GM21390 (cell line): ENCODE measurements around the gene RNF166.

ENCODE experiments used
- ATAC-seq: cut with Tn5 transposase; IDR thresholded peaks from one replicate; pipeline ENCODE4 v1.9.1; 2021; ENCODE audit not compliant: unreplicated experiment

RNF166 gene

DNA sequence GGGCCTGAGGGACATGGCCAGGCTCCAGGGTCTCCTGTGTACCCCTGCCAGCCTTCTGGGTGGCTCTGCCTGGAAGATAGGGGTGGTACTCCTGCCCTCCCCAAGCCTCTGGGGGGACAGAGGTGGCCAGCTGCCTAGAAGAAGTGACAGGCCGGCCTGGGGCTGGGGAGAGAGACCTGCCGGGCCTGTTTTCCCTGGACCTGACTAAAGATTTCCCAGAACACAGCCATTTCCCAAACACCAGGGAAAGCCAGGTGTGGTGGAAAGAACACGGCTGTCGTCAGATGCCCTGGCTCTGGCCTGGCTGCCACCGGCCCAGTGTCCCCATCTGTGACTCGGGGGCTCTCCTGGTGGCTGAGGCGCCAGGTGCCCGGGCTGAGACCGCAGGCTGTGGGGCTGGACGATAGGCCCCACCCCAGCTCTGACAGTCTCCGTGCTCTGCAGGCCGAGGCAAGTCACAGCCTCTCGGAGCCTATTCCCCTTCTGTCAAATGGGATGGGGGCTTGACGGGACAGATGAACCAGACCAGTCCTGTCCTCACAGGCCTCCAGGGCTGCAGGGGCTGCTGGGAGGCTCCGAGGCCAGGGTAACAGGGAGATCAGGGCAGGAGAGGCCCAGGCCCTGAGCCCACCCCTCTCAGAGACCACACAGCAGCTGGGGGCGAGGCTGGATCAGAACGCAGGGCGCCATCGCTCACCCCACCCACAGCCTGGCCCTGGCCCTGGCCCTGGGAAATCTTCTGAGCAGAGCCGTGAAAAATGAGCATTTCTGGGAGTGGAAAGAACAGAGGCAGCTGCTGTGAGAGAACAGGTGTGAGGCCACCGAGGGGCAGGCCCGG is 33.1 kb upstream of the RNF166 start:
- no peak for ATAC-seq

GRCh38 chr16:88738151-88739084 is 32.2 kb upstream of the RNF166 start:
- no peak for ATAC-seq

GRCh38 chr16:88737298-88738150 is 31.3 kb upstream of the RNF166 start:
- ATAC-seq = peak; percentile 55

DNA sequence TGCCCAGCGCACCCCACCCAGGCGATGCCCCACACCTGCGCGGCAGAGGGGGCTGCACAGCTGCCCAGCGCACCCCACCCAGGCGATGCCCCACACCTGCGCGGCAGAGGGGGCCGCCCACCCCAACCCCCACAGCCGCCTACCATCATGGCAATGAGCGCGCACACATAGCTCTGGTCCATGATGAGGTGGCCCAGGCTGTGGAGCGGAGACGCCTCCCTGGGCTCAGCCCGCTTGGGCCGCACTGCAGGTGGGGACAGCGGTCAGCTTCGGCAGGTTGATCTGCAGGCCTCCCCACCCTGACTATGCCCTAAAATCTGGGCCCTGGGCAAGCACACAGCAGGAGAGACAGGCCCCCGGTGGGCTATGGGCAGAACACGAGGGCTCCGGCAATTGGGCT is 30.3 kb upstream of the RNF166 start:
- no peak for ATAC-seq

GRCh38 chr16:88736088-88736487 is 29.9 kb upstream of the RNF166 start:
- ATAC-seq = no peak

DNA sequence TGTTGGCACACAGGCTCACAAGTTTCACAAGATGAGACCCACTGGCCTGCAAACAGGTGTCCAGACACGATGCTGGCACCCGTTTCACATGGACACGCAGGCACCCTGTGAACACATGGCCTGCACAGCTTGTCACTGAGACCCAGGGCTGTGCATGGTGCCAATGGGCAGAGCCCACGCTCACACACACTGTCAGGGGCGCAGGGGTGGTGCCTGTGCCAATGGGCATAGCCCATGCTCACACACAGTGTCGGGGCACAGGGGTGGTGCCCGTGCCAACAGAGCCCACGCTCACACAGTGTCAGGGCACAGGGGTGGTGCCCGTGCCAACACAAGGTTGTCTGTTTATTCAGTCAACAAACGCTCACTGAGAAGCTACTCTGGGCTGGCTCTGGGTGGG is 29.4 kb upstream of the RNF166 start:
- no peak for ATAC-seq

- ATAC-seq = no peak
Observed at GRCh38 chr16:88735121-88735520, 28.9 kb upstream of the RNF166 start.

GRCh38 chr16:88734361-88734728 is 28.1 kb upstream of the RNF166 start:
- no peak for ATAC-seq

DNA sequence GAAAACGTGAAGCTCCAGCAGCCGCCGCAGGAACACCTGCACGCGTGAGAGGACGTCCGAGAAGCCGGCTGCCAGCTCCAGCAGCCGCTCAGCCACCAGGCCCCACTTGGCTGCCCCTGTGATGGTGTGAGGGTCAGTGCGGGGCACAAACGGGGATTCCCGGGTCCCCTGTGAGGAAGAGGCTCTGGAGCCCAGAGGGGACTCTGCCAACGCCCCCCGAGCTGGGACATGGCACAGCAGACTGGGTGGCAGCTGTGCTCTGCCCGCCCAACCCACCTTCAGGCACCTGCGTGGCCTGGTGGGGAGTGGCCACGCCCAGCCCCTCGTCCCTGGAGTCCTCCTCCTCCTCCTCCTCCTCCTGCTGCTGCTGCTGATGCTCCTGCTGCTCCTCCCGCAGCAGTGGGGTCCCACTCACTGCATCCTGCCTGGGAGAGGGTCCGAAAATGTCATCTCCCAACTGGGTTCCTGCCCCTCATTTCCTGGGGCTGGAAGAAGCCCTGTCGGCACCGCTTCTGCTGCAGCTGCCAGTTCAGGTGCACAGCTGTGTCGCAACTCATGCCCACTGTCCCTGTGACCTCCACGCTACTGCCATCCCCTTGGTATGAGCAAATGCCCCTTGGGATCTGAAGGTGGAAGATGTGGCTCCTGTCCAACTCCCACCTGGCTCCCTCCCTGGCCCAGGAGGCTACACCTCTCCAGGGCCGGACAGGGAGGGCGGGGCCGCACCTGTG is 27.6 kb upstream of the RNF166 start:
- ATAC-seq = no peak

GRCh38 chr16:88732961-88733294 is 26.7 kb upstream of the RNF166 start:
- ATAC-seq = no peak

DNA sequence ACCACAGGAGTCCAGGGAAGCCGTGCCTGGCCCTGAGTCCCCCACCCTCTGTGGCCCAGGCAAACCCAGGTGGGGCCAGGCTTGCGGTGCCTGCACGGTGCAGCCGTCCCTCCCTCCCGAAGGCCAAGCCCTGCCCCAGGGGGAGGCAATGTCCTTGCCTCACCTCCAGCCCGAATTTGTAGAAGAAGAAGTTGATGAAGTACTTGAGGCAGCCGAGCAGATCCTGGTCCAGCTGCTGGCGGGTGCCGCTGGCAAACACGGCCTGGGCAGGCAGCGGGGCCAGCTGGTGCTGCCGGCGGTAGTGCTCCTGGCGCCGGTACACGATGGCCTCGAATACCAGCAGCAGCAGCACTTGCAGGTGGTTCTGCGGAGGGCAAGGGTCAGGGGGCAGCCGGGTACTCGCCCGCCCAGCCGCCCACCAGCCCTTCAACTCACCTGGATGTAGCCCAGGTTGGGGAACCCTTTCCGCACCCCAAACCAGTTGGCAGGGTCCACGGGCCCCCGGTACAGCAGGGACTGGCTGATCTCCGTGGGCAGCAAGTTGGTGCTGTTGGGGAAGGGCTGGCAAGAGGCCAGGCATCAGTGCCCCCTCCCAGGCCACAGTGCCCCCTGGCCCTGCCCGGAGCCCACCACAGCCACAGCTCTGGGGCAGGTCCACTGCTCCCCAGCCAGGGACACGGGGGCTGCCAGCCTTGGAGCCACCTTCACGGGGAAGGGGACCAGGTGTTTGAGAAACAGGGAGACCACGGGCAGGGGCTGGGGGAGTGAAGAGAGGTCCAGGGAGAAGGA is 26.2 kb upstream of the RNF166 start:
- no peak for ATAC-seq

- no peak for ATAC-seq
Observed at GRCh38 chr16:88731699-88732098, 25.5 kb upstream of the RNF166 start.

GRCh38 chr16:88730632-88731607 is 24.7 kb upstream of the RNF166 start:
- ATAC-seq = no peak

GRCh38 chr16:88727871-88728270 is 21.7 kb upstream of the RNF166 start:
- ATAC-seq = no peak

DNA sequence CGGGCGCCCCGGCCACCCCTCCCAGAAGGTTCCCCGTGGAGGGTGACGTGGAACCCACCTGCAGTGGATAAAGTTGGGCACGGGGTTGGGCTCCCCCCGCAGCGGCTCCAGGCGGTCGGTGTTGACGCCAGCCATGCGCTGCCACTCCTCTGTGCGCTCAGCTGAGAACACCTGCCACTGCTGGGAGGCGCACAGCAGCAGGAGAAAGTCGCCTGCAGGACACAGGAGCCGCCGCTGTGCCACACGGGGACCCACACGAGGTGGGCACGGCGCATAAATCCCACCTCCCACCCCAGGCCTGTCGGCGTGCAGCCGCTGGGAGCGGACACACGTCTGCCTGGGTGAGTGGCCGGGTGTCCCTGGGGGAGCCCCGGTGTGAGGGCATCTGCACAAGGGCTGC is 20.8 kb upstream of the RNF166 start:
- no peak for ATAC-seq

- no peak for ATAC-seq
Observed at GRCh38 chr16:88726408-88726749, 20.2 kb upstream of the RNF166 start.

DNA sequence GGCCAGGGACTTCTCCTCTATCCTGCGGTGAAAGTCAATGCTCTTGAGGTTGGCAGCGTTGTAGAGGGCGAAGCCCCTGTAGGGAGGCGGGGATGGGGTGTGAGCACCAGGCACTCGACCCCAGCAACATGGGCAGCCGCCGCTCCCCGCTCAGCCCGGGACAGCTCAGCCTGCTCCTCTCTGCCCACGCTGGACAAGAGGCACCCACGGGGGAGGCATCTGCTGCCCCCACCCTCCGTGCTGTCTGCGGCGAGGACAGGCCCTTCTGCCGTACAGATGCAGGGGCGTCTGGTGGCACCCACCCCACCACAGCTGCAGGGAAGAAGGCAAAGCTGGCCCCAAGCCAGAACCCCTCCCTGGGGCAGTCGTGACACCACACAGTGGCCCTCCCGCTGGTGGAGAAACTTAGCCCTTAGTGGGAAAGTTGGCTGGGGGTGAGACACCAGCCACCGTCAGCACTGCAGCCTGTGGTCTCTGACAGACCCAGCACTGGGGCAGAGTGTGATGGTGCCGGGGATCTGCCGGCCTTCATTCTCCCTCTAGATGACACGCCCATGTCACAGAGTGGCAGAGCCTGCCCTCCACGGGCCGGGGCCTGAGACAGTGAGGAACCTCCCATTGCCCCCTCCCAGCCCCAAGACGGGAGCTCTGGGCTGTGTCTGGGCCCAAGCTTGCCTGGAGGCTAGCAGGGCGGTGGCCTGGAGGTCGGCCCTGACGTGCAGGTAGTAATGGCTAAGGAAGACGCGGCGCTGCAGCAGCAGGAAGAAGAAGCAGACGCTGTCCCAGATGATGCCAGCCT is 19.6 kb upstream of the RNF166 start:
- no peak for ATAC-seq
